ENCODE results near the gene PDXK.

DNA sequence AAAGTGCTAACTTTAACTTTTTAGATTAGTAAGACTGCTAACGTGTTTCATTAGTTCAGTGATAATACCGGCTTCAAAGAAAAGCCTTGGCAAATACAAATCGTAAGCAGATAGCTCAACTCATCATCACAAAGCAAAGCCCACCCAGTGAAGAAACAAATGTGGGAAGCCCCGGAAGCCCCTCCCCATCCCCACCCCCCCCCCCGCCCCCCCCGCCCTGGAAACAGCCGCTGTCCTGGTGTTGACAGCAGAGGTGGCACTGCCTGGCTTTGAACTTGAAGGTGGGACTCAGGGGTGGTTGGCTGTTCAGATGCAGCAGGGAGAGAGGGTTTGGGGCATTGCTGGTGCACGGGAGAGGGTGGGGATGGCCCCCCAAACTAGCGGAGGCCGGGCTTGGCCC is 14.1 kb downstream of the PDXK start:
- TF ChIP-seq EZH2 (IDR thresholded peaks at IDR 0.05; ENCODE audit: borderline replicate concordance, low read depth, low read length, poor library complexity, severe bottlenecking) = no peak
- TF ChIP-seq, protein P1, sequence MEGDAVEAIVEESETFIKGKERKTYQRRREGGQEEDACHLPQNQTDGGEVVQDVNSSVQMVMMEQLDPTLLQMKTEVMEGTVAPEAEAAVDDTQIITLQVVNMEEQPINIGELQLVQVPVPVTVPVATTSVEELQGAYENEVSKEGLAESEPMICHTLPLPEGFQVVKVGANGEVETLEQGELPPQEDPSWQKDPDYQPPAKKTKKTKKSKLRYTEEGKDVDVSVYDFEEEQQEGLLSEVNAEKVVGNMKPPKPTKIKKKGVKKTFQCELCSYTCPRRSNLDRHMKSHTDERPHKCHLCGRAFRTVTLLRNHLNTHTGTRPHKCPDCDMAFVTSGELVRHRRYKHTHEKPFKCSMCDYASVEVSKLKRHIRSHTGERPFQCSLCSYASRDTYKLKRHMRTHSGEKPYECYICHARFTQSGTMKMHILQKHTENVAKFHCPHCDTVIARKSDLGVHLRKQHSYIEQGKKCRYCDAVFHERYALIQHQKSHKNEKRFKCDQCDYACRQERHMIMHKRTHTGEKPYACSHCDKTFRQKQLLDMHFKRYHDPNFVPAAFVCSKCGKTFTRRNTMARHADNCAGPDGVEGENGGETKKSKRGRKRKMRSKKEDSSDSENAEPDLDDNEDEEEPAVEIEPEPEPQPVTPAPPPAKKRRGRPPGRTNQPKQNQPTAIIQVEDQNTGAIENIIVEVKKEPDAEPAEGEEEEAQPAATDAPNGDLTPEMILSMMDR (conservative IDR thresholded peaks at IDR 0.05; ENCODE audit: low read depth, low read length) = no peak

Data from A673 (cell line).